GM06990 (cell line): ENCODE measurements around the gene SIRT5.

Experiments used
- DNase-seq: peaks from one replicate; pipeline ENCODE4 v3.0.0-alpha.2; 2011; ENCODE audit not compliant: insufficient read length; ENCODE audit errors: extremely low read depth
- H3K27me3 ChIP-seq: replicated peaks from 2 replicates; pipeline ENCODE4 v1.6.0; 2011; ENCODE audit warnings: low read length; ENCODE audit not compliant: control insufficient read depth, insufficient read depth
- H3K36me3 ChIP-seq: 2 replicates; pipeline ENCODE4 v1.5.1; 2011; ENCODE audit warnings: low read length; ENCODE audit not compliant: control insufficient read depth, insufficient read depth
- H3K4me3 ChIP-seq: replicated peaks from 2 replicates; pipeline ENCODE4 v1.5.1; 2011; ENCODE audit warnings: low read depth, mild to moderate bottlenecking, control low read depth, low read length
- TF ChIP-seq, protein P1 (sequence below): IDR thresholded peaks from 2 replicates; pipeline ENCODE4 v1.5.1; 2011; ENCODE audit warnings: low read length, control low read depth, mild to moderate bottlenecking, inconsistent platforms; ENCODE audit not compliant: insufficient read depth, poor library complexity, severe bottlenecking

The SIRT5 gene

DNA sequence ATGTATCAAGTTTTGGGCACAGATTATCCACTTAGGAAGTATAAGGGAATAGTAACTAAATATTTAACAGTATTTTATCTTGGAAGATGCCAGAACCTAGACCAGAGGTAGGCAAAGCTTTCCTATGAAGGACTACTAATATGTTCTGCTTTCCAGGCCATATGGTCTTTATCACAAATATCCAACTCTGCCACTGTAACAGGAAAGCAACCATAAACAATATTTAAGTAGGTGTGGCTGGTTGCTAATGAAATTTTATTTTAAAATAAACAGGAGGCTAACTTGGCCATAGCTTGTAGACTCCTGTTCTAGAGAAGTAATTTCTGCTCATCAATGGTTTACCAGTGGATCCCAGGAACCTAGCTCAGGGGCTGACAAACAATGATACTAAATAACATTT, 80.1 kb downstream of the SIRT5 start:
- no peak for DNase-seq
- Histone ChIP-seq H3K4me3 (no peak overlapping the region), H3K36me3 (no peaks in the 10 kb centered on the region; the same call in 1 of the 2 replicates), H3K27me3 (no peaks in the 10 kb centered on the region)
- TF ChIP-seq, protein P1, sequence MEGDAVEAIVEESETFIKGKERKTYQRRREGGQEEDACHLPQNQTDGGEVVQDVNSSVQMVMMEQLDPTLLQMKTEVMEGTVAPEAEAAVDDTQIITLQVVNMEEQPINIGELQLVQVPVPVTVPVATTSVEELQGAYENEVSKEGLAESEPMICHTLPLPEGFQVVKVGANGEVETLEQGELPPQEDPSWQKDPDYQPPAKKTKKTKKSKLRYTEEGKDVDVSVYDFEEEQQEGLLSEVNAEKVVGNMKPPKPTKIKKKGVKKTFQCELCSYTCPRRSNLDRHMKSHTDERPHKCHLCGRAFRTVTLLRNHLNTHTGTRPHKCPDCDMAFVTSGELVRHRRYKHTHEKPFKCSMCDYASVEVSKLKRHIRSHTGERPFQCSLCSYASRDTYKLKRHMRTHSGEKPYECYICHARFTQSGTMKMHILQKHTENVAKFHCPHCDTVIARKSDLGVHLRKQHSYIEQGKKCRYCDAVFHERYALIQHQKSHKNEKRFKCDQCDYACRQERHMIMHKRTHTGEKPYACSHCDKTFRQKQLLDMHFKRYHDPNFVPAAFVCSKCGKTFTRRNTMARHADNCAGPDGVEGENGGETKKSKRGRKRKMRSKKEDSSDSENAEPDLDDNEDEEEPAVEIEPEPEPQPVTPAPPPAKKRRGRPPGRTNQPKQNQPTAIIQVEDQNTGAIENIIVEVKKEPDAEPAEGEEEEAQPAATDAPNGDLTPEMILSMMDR: no peak

DNA sequence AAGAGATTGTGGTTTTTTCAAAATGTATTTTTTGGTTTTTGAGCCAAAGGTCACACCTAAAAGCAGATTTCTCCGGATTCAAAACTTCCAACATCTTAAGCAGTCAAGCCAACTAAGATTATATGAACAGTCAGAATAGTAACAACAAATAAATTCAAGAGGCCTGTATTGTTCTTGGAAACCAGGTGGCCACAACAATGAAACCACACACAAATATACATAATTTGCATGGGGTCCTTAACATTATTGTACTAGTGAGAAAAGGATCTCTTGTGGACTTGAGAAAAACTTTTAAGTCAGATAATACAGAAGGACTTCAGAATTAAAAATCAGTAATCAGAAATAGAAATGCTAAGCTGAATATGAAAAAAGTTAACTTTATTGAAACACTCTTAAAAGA, 81.3 kb downstream of the SIRT5 start:
- H3K27me3 ChIP-seq: no peaks in the 10 kb centered on the region
- H3K36me3 ChIP-seq: no peaks in the 10 kb centered on the region; the same call in 1 of the 2 replicates
- DNase-seq: peak; percentile 19
- TF ChIP-seq, protein P1: no peak
- no peak overlapping the region for H3K4me3 ChIP-seq

DNA sequence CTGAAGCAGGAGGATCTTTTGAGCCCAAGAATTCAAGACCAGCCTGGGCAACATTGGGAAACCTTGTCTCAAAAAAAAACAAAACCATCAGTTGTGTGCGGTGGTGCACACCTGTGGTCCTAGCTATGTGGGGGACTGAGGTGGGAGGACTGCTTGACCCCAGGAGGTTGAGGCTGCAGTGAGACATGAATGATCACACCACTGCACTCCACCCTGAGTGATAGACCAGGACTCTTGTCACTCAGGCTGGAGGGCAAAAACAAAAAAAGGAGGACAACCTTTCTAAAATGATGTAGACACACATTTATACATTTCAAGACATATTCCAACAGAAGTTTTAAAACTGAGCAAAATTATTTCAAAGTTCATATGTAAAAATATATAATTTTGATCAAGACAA, 85.9 kb downstream of the SIRT5 start:
- TF ChIP-seq, protein P1: no peak
- DNase-seq: no peak
- H3K36me3 ChIP-seq: no peaks in the 10 kb centered on the region

DNA sequence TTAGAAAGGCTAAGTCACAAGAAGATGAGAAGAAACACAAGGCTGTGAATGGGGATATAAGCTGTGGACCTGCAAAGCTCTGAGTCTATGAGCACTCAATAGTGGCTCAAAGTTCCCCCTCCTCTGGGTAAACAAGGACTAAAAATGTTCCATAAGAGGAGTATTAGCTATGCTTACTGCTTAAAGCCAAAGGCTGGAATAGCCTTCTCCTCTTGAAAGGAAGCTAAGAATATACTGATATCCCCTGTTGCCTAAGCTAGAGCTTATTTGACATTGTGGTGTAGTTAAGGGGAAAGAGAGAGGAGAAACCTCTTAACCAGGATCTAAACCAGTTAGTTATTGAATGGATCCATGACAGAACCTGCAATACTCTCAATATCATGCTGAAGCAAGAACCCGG, 86.5 kb downstream of the SIRT5 start:
- Histone ChIP-seq H3K27me3 (no peaks in the 10 kb centered on the region), H3K4me3 (no peak overlapping the region), H3K36me3 (no peaks in the 10 kb centered on the region)
- TF ChIP-seq, protein P1: no peak
- no peak for DNase-seq

More for the DNA sequence above, 85.9 kb downstream of the SIRT5 start:
- no peaks in the 10 kb centered on the region for H3K27me3 ChIP-seq
- H3K4me3 ChIP-seq: no peak overlapping the region

DNA sequence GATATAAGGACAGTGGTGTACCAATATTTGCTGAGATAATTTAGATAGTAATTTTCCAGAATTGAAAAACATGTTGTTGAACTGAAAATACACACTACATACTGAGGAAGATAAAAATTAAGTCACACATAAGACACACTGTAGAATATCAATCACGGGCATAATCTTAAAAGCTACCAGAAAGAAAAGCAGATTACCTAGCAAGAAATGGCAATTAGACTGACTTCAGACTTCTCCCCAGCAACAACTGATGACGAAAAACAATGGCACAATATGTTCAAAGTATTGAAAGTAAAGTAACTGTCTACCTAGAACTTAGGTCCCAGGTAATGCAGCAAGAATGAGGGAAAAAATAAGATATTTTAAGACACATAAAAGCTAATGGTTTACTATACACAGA, 87.2 kb downstream of the SIRT5 start:
- TF ChIP-seq, protein P1: no peak
- no peaks in the 10 kb centered on the region for H3K36me3 ChIP-seq
- no peaks in the 10 kb centered on the region for H3K27me3 ChIP-seq
- no peak overlapping the region for H3K4me3 ChIP-seq
- no peak for DNase-seq
